K562 (cell line): ENCODE measurements around the gene MMRN2. TPM values are rescaled to one million over a fixed set of nuclear protein-coding genes. Genes with fewer than 3 reads are reported as not detected.

Experiments used
- ATAC-seq: fragments of 200-7000 bp; cut with Tn5 transposase; 3 replicates; pipeline ENCODE4 v1.9.1; 2020; ENCODE audit warnings: moderate library complexity
- BruUV-seq: library from RNA; stranded (reverse); fragments of 400-500 nt; replicated peaks from 2 replicates; lab custom pipeline; 2021; lab: Mats Ljungman, UMichigan
- CTCF ChIA-PET: fragments of 300-600 bp; formaldehyde crosslinking; extraction: SDS; loops from one replicate; lab custom pipeline; 2021; ENCODE audit warnings: low intra/inter-chr PET ratio; lab: Yijun Ruan, JAX
- POLR2A ChIA-PET: fragments of 300-600, 350-650 bp; sonication (Branson Sonifier 250); formaldehyde crosslinking; extraction: SDS; loops from one replicate; lab custom pipeline; 2021; ENCODE audit warnings: antibody characterized with exemption, inconsistent platforms; lab: Yijun Ruan, JAX
- DNase-seq, 4 experiments: peaks; one replicate each; pipeline versions ENCODE4 v3.0.0 to v3.0.0-alpha.2; 2011 to 2018; ENCODE audit warnings: low spot score in 3 of 4, mixed read lengths in 3 of 4; ENCODE audit errors: extremely low read depth in 1 of 4
- FAIRE-seq: peaks from 2 replicates; lab custom pipeline; 2011; peaks lifted over from hg19 to GRCh38; lab: Jason Lieb, UNC
- H2AFZ ChIP-seq: 2 replicates; pipeline ENCODE4 v1.6.0; 2011; ENCODE audit warnings: low read depth, low read length, control low read depth, inconsistent platforms
- H3K27ac ChIP-seq: fragments of 200-600 bp; 3 replicates; pipeline ENCODE4 v1.8.0; 2011; ENCODE audit warnings: low read depth, mild to moderate bottlenecking, control low read depth, inconsistent platforms, low read length, moderate library complexity, mixed read lengths; ENCODE audit errors: extremely low read depth
- H3K27me3 ChIP-seq, 2 experiments: fragments of 300-600 bp in 1 of 2; 2 replicates in 1 of 2; 3 replicates in 1 of 2; pipeline versions ENCODE4 v1.6.0 to v1.8.0; 2011; ENCODE audit warnings: inconsistent platforms in 2 of 2, low read length in 2 of 2, mild to moderate bottlenecking in 1 of 2, mixed read lengths in 1 of 2, moderate library complexity in 1 of 2; ENCODE audit not compliant: control insufficient read depth in 2 of 2, insufficient read depth in 2 of 2
- H3K36me3 ChIP-seq: fragments of 300-600 bp; 3 replicates; pipeline ENCODE4 v1.8.0; 2011; ENCODE audit warnings: mild to moderate bottlenecking, low read length, inconsistent platforms; ENCODE audit not compliant: control insufficient read depth, insufficient read depth
- H3K4me1 ChIP-seq, 2 experiments: fragments of 200-600 bp in 1 of 2; replicated peaks in 1 of 2; 2 replicates in 1 of 2; 3 replicates in 1 of 2; pipeline versions ENCODE4 v1.5.1 to v1.8.0; 2011; ENCODE audit warnings: inconsistent platforms in 2 of 2, low read length in 2 of 2, mild to moderate bottlenecking in 1 of 2, mixed read lengths in 1 of 2, moderate library complexity in 1 of 2; ENCODE audit not compliant: control insufficient read depth in 2 of 2, insufficient read depth in 2 of 2
- H3K4me2 ChIP-seq: 2 replicates; pipeline ENCODE4 v1.6.1; 2011; ENCODE audit warnings: low read length, control low read depth, inconsistent platforms, mixed read lengths; ENCODE audit not compliant: insufficient read depth
- H3K4me3 ChIP-seq: fragments of 200-600 bp; sonication (generic), shearing (Covaris generic); 2 replicates; pipeline ENCODE4 v1.5.1; 2016; ENCODE audit warnings: control low read depth, inconsistent platforms
- H3K79me2 ChIP-seq: fragments of 200-600 bp; 3 replicates; pipeline ENCODE4 v1.8.0; 2011; ENCODE audit warnings: low read length, inconsistent platforms; ENCODE audit not compliant: control insufficient read depth, insufficient read depth
- H3K9ac ChIP-seq, 2 experiments: 2 replicates each; pipeline versions ENCODE4 v1.6.0 to v1.6.1; 2011; ENCODE audit warnings: low read depth in 2 of 2, low read length in 2 of 2, control low read depth in 1 of 2, inconsistent platforms in 1 of 2, mild to moderate bottlenecking in 1 of 2, mixed read lengths in 1 of 2; ENCODE audit not compliant: insufficient read depth in 1 of 2
- H3K9me1 ChIP-seq: one replicate; pipeline ENCODE4 v1.6.0; 2011; ENCODE audit warnings: inconsistent platforms, mild to moderate bottlenecking, low read length, moderate library complexity; ENCODE audit not compliant: control insufficient read depth, insufficient read depth
- H3K9me3 ChIP-seq: replicated peaks from 2 replicates; pipeline ENCODE4 v1.5.1; 2011; ENCODE audit warnings: low read depth, low read length, inconsistent platforms; ENCODE audit not compliant: control insufficient read depth, insufficient read depth
- H4K20me1 ChIP-seq: replicated peaks from 2 replicates; pipeline ENCODE4 v1.6.1; 2011; ENCODE audit warnings: low read length, inconsistent platforms, mixed read lengths; ENCODE audit not compliant: control insufficient read depth, insufficient read depth
- NFIC ChIP-seq: fragments of 450-650 bp; IDR thresholded peaks from 2 replicates; pipeline ENCODE4 v1.6.1; 2017; ENCODE audit warnings: mild to moderate bottlenecking, inconsistent platforms
- SMC3 ChIP-seq: conservative IDR thresholded peaks from 2 replicates; pipeline ENCODE4 v1.6.1; 2011; ENCODE audit warnings: low read depth, low read length, improper control_type of control experiment; ENCODE audit not compliant: insufficient read depth
- WGBS: fragments of 100-300 bp; shearing (Covaris generic); methylation state at CpG from one replicate; pipeline ENCODE4 v1.1.6; 2016; ENCODE audit warnings: low coverage, mixed read lengths; ENCODE audit not compliant: insufficient coverage; ENCODE audit errors: missing lambda C conversion rate; 5-methylcytosine and 5-hydroxymethylcytosine counted together
- in situ Hi-C: fragments of 300-500 bp; cut with MboI; formaldehyde crosslinking; loops from 4 replicates; pipeline ENCODE4 v1.15.0; 2018; ENCODE audit warnings: inconsistent platforms, mixed read lengths
- intact Hi-C: fragments of 100-400 bp; cut with micrococcal nuclease; formaldehyde crosslinking; loops from 2 replicates; pipeline ENCODE4 v1.14.2; 2022
- polyA plus RNA-seq, 8 experiments: library from polyadenylated mRNA; depleted of rRNA in 4 of 8; stranded (reverse) in 5 of 8; unstranded in 3 of 8; fragments of >200 nt; fragmentation: Nextera tagmentation in 2 of 8; fragmentation: Illumina TruSeq in 1 of 8; extraction: Ambion mirVana in 2 of 8; extraction: Trizol in 1 of 8; gene quantifications; 2 replicates each; pipeline versions ENCODE4 v1.2.1 to v1.2.3, GENCODE V29; 2011 to 2014; ENCODE audit warnings: inconsistent platforms in 1 of 8, missing spikeins in 1 of 8
- total RNA-seq, 7 experiments: library from RNA; depleted of rRNA in 6 of 7; stranded (reverse); fragments of >200 nt in 6 of 7; fragmentation: Illumina TruSeq in 2 of 7; extraction: Trizol in 2 of 7; gene quantifications; 2 replicates each; pipeline versions ENCODE4 v1.2.1 to v1.2.3, GENCODE V29; 2011 to 2021; ENCODE audit warnings: low replicate concordance in 1 of 7

The MMRN2 gene
- total and polyA plus RNA-seq, 9 of the 15 experiments (the other 6 are each of a cell fraction or from before 2014, with no cell fraction given) = 0.07 to 2.0 (median 1.2) TPM

DNA sequence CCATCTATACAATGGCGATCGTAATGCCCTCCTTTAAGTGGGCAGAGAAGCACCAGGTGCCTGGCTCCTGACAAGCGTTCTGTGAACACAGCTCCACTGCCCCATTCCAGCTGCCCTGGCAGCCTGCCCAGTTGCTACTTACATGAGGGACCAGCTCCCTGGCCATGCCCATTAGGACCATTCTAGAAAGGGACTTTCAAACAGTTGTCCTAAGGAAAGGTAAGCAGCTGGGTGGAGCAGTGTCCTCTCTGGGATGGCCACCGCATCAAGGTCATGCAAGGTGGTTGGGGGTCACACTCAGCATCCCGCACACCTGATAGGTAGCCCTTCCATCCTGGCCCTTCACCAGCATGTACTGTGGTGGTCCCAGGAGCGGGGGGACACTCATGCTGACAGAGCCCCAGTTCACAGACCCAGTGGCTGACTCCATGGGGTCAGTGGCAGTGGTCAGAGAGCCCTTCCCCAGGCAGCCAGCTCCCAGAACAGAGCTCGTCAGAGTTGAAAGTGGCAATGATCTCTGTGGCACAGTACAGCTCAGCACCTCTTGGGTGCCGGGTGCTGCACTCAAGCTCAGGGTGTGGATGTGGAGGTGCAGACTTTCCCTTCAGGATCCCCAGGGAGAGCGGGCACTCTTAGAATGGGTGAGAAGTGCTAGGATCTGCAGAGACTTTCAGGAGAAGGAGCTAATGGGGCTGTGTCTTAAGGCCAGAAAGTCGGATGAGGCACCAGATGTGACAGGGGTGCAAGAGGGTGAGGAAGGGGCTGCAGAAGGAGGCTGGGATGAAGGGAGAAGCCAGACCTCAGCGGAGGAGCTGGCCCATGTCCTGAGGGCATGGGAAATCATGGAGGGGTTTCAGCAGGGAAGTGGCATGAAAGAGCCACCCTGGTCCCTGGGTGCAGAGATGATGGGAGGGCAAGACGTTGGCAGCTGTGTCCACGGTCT, 10.9 kb downstream of the MMRN2 start:
- in situ Hi-C loops (no loop called here), intact Hi-C loops (no loop called here)
- H3K79me2 ChIP-seq = no peaks in the 10 kb centered on the region
- no peaks in the 10 kb centered on the region for H3K9me1 ChIP-seq
- H3K4me3 ChIP-seq = no peak overlapping the region
- no peak overlapping the region for H2AFZ ChIP-seq
- ChIA-PET CTCF (no interaction called here), POLR2A (interaction anchor here (0.7 kb wide), 1 partner anchor 717 kb away, joined by 3 read pairs; no protein-coding TSS in a partner anchor)
- H3K36me3 ChIP-seq = no peaks in the 10 kb centered on the region
- peaks cover 0 to 15% of the 10 kb centered on the region in 2 experiments; a peak in 2 of 5 replicates for H3K4me1 ChIP-seq
- WGBS = 51% methylated on average over 13 of the region's 13 CpGs
- H3K9ac ChIP-seq = no peak overlapping the region; a peak in 1 of 4 replicates
- TF ChIP-seq SMC3 = no peak
- TF ChIP-seq NFIC = peak; percentile 33
- H4K20me1 ChIP-seq = no peaks in the 10 kb centered on the region
- no TSS peak for BruUV-seq
- FAIRE-seq = no peak
- no peak overlapping the region for H3K4me2 ChIP-seq
- H3K9me3 ChIP-seq = no peaks in the 10 kb centered on the region
- DNase-seq = no peak
- ATAC-seq = no peak
- H3K27me3 ChIP-seq = no peaks in the 10 kb centered on the region
- no peak overlapping the region for H3K27ac ChIP-seq
